Measurements from ENCODE around the gene DNAJC22.
A peak's percentile ranks its signal among the peaks of the same experiment; 100 is the strongest.
"Not testable (repeated sequence)": the region's sequence is repeated elsewhere in the genome, so short reads cannot be mapped to it uniquely, and the experiment has no call there.

The DNAJC22 gene

DNA sequence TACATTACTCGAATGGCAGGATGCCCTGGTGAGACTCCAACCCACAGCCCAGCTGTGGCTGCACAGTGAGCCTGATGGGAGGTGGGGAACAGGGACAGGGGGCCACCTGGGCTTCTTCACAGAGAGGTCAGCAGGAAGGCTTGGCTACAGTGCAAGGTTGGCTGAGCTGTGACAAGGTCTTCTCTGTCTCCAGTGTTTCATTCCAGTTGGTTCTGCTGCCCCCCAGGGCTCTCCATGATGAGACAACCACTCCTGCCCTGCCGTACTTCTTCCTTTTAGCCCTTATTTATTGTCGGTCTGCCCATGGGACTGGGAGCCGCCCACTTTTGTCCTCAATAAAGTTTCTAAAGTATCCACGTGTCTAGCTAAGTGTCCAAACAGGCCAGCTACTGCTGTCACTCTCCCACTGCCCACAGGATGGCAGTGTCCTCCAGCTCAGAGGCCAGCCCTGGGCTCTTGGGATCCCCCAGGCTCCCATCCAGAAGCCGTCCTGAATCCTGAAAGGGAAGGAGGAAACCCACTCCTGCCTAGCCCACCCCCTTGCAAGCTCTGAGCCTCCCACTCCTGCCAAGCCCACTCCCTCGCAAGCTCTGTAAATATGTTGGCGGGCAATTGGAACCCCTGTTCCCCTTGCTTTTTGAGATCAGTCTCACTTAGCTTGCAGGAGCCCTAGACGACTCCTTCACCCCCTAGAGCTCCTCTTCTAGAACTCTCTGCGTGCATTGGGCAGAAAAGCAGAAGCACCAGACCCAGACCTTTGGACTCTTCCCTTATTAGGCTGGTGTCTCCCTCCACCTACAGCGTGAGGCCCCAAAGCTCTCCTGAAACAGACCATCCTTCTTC is 15.1 kb upstream of the DNAJC22 start:
- no peak for DNase-seq

DNA sequence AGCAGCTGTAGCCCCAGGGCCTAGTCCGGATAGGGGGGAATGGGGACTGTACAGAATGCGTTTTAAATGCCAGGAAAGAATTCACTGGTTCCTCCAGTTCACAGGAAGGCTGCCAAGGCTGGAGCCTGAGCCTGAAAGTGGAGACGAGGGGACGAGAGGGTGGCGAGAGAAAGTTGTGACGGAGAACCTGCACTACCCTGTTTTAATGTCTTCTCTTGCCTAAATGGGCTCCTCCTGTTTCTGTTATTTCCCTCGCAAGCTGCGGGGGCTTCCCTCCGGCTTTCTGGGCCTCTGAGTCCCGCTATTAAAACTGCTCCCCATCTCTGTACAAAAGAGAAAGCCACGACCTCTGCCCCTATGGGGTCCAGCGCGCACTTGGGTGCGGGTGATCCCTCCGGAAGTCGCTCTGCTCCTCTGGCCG is 14.2 kb upstream of the DNAJC22 start:
- no peak for DNase-seq

DNA sequence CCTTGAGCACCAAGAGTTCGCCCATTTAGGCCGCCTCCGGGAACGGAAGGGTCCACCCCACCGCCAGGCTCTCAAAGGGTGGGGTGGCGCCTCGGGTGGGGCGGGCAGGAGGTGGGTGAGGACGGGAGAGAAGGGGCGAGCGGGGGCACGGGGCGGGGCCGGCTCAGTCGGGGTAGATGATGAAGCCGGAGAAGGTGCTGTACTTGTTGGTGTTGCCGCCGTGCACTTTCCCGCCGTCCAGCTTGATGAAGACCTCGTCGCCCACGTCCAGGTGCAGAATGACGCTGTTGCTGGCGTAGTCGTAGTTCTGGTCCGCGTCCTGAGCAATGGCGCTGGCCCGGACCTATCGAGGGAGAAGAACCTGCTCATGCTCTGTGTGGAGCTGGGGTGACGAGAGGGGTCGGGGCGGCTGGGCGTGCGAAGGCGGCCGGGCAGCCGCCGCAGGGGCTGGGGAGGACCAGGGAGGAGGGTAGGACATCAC is 13.8 kb upstream of the DNAJC22 start:
- no peak for DNase-seq

DNA sequence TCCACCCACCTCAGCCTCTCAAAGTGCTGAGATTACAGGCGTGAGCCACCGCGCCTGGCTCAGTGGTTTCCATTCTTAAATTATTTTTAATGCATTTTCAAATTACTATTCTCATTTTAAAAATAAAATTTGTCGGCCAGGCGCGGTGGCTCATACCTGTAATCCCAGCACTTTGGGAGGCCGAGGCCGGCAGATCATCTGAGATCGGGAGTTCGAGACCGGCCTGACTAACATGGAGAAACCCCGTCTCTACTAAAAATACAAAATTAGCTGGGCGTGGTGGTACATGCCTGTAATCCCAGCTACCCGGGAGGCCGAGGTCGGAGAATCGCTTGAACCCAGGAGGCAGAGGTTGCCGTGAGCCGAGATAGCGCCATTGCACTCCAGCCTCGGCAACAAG is 12.9 kb upstream of the DNAJC22 start:
- DNase-seq, result not testable (repeated sequence)

DNA sequence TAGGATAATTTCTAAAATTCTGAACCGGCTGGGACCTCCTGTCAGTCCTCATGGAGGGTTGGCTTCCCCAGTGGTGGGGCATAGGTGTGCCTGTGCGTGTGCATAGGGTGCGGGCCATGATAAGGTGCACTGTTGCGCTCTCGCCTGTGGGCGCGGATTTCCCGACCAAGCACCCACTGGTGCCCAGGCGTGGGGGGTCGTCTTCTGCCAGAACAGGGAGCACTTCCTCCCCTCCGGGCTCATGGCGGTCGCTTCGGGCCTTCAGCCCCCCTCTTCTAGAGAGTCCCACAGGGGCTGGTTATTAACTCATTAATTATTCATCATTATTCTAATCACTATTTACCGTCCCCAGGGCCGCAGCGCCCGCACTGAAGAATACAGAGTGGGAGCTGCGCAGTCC is 12.5 kb upstream of the DNAJC22 start:
- DNase-seq, result no peak

DNA sequence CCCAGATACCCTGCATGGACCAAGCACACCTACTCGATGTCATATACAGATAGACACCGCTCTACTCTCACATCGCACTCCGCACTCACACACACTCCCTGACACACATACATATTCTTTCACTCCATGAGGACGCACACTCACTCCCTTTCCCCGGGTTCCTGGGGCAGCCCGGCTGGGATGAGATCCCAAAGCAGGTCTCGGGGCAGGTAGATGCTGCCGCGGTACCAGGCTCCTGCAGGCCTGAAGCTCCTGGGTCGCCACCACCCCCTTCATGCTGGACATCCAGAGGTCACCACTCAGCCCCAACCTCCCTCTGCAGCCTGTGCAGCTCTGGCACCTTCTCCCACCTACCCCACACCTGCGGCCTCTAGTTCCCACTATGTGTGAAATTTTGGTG is 12.0 kb upstream of the DNAJC22 start:
- no peak for DNase-seq

DNA sequence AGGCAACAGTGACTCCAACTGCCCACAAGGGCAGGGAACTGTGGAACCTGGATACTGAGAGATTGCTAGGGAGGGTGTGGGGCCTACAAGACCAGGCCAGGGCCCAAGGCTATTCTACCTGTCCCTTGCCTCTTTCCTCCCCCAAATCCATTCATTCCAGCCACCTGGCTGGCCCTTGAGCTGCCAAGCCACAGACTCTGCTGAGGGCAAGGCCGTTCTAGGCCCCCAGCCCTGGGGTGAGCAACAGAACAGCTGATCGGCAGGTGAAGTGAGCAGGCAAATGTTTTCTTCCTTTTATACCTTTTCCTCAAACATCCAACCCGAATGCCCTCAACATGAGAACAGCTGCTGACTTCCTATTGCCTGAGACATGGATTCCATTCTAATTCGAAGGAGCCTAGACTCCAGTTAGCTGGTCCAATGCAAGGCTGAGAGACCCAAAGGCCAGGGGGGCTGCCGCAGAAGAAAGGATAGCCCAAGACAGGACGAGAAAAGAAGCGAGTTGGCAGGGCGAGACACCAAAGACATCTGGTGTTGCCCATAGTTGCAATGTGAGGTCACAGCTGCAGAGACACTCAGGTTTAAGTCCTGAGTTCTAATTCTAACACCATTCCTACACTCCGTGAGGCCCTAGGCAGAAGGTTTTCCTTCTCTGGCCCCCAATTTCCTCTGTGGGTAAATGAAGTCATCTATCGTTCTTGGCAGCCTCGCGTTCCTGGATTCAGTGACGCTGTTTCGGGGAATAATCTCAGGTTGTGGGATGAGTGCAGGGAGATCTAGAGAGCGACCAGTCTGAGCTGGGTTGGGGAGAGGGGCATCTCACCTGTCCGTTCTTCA is 11.4 kb upstream of the DNAJC22 start:
- no peak for DNase-seq

DNA sequence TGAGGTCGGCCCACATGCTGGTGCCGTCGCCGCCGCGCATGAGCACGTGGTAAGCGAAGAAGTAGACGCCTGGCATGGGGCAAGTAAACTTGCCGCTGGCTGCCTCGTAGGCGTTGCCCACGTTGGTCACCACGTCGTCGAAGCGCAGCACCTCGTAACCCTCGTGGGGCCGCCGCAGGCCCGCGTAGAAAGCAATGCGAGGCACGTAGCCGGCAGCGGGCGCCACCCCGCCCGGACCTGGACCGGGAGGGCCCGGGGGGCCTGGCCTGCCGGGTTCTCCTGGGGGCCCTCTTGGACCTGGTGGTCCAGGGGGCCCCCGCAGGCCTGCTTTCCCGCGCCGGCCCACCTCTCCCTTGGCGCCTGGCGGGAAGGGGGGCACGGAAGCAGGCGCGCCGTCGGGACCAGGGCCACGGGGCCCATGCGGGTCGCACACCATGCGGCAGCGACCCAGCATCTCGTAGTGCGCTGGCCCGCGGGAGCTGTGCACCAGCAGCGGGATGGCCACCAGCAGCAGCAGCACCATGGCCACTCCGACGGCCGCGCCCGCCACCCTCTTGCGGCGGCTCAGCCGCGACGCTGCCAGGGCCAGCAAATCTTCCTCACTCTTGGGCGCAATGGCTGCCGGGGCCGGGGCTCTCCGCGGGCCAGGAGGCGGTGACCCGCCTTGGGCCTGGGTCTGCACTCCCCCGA is 10.6 kb upstream of the DNAJC22 start:
- DNase-seq, result no peak

DNA sequence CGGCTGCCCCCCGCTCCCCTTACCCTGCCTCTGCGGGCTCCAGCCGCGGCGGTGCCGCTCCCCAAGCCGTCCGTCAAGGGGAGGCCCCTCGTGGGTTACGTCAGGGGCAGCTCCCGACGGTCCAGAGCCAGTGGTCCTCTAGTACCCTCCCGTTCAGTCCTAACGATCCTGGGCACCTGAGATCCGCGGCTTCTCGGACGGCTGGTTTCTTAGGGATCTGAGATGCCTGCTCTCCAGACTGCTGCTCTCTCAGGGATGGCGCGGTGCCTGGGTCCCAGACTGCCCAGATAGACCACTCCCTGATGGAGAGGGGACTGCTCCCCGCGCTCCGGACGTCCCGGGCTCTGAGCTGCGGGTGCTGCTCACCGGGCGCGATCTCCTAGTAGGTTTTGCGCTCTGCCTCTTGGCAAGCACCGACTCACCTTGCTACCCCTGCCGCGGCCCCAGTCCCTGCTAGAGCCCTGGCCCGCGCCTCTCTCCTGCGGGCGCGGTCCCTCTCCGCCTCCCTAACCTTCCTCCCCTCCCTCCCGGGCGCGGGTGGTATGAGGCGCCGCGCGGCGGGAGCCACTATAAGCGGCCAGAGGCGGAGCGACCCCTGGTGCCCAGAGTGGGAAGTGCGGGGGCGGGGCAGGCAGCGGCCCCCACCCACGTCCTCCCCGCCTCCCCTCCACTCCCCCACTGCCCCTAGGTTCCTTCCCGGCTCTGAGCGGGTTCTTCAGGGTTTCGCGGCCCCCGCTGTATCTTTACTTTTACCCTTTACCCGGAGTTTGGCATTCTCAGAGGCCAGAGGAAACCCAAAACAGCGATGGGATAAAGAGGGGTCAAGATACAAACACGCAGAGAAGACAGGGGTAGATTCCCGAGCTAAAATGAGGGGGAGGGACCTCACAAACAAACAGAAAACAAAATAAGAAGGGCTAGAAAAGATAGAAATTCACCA is 9.8 kb upstream of the DNAJC22 start, which contains the start of gene C1QL4:
TSS of gene C1QL4 (minus strand) at position 544 of the 940 bp plus-strand sequence. CDS start 711 bp downstream, outside the sequence.
- DNase-seq, result peak; percentile 83

DNA sequence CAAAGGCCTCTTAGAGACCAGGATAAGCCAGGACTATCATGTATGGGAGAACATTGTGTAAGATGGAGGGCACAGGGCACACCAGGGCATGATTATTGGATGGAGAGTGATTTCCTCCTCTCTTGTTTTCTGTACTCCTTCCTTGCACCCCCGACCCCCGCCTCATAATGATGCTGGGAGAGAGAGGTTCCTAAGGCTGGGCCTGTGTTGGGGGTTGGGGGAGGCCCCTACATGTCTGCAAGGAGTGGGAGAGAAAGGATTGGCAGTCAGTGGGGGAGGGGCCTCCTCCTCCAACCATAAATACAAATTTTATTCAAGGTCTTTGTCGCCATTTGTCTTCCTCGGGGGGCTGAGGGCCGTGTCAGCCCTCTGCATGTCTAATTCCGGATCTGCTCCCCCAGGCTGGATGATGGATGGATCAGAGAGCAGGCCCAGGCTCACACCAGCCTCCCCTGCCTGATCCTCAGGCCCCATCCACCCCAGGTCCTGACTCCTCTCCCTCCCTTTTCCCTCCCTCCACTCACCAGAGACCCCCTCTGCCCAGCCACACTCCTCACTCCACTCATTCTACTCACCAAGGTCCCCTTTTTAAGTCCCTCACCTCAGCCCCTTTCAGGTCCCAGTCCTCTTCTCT is 7.7 kb upstream of the DNAJC22 start:
- DNase-seq, result no peak

DNA sequence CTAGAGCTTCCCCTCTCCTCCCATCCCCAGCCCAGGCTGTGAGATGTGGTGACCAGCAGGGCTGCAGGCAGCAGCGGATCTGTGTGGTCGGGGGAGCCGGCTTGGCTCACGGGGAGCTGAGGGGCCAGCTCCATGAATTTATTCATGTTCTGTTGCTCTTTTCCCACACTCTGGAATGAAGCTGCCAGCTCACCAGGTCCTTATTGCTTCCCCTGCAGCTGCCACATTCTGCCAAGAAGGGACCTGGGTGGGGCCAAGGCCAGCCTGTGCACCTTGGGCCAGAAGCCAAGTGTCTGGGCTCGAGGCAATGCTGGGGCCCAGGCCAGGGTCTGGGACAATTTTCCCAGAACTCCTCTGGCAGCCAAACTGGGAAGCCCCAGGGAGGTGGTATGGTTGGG is 7.2 kb upstream of the DNAJC22 start:
- DNase-seq, result no peak

DNA sequence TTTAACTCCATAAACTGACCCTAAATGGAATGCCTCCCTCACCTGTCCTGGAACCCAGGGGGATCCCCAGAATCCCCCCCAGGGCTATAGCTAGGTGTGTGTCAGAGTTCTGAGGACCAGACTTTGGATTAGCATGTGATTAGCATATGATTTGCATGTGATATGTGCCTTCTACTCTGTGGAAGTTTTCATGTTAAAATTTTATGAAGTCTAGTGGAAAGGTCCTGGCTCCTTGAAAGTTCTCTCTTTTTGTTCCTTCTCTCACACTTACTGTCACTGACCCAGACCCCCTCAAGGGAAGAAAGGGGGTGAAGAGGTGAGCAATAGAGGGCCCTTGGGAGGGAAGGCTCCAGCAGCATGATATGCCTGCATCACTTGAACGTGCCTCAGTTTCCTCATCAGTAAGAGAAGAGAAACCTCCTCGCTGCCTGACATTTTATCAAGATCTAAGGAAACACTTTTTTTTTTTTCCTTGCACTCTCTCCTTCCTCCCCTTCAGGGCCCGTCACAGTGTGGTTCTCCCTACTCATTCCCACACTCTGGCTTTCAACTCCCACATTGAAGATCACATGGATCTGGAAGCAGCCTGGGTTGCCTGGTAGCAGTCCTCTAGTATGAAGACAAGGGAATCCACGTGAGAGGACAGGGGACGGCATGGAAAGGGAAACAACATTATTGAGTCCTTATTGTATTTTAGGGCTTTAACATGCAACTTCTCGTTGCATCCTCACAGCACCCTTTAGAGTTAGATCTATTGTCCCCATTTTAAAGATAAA is 6.4 kb upstream of the DNAJC22 start:
- DNase-seq, result no peak

DNA sequence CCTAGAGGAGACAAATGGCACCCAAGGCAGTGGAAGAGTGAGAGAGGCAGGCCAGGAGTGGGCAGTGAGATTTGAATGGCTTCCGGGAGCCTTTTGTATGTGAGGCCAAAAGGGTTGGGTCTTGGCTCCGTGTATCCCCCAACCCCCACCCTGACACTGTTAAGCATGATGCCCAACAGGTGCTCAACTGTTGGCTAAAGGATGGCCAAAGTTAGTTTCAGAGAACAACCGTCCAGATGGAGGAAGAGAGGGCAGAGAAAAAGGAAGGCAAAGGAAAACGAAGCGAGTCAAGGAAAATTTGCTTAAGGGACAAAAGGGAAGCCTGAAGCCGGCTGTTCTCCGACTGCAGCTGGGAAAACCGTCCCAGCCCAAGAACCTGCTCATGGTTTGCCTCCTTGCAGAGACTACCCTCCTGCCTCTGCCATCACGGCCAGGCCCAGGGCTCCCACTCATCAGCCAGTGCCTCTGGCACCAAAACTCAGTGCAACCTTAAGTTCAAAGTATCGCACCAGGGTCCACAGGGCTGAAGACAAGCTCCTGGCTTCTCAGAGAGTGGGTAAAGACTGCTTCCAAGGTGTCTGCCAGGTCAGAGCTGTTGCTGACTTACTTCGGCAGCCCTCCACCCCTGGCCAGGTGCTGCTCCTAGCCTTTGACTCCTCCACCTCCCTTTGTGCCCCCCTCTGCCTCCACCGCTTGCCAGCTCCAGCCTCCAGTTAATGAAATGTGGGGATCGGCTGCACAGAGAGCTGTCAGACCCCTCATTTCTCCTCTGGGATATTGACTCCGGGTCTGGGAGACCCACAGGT is 5.5 kb upstream of the DNAJC22 start:
- DNase-seq, result no peak

DNA sequence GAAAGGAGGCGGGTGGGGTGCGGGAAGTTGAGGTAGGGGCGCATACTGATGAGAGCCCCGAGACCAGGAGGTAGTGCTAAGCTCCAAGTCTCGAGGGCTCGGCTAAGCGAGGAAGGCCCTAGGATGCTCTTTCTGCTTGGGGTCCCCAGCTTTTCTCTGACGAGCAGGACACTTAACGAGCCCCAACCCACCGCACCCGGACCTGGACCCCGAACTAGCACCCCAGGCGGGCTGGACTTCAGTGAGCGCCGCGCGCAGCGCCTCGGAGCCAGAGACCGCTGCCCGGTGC is 5.0 kb upstream of the DNAJC22 start:
- DNase-seq, result no peak

DNA sequence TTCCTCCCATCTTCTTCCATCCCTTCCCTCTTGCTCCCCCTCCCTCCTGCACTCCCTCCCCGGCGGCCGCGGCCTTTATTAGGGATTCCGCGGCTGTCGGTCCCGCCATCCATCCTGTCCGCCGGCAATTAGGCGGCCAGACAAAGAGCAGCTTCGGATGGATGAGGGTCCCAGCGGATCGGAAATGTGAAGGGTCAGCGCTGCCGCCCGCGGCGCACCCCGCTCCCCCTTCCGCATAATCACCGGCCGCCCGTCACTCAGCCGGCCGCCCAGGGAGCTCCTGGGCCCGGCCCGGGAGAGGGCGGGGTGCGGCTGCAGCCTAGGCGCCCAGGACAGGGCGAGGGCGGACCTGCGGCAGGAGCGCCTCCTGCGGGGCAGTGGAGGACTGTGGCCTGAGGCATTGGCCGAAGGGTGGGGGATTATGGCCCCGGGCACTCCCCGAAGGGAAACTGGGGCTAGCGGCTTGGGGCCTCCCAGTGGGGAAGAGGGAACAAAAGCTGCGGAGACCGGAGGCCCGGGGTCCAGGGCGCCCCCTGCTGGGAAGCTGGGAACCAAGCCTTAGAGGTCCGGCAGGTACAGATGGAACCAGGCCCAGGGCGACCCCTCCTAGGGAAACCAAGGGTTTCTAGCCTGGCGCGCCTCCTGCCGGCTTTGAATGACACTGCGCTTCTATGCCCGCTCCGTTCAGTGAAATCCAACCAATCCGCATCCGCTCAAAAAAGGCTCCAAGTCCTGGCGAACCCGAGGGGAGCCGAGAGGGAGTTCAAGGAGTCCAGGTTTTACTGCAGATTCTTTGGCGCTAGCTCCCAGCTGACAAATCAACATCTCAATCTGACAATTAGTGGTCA is 4.4 kb upstream of the DNAJC22 start:
- DNase-seq, result peak; percentile 80

DNA sequence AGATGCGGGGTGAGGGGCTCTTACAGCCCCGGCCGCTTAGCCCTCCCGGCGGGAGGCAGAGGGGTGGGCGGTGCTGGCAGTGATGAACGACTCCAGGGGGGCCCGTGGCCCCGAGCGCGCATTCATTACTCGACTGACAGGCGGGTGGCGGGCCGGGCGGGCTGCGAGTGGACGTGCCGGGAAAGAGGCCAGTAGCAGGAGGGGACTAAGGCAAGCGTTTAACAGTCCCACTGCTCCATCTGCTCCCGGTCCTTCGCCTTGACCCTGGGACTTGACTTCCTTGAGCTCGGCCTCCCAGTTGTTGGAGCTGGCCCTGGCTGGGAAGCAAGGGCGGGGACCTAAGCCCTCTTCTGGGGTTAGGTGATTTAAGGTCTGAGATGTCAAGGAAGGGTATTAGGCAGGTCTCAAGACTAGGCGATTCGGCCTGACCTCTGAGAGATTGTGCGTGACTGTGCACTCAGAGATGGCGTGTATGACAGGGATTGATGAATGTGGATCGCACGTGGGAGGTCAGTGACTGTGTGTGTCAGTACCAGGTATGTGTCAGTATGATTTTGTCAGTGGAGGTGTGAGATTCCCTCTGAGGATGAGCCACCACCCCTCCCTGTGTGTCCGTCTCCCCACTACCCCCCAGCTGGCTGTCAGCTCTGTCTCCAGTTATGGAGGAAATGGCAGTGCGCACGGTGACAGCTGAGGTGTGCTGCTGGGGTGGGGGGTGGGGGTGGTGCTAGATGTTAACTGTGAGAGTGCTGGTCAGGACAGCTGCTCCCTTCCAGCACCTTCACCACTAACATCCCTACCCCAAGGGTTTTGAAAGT is 3.6 kb upstream of the DNAJC22 start:
- no peak for DNase-seq

DNA sequence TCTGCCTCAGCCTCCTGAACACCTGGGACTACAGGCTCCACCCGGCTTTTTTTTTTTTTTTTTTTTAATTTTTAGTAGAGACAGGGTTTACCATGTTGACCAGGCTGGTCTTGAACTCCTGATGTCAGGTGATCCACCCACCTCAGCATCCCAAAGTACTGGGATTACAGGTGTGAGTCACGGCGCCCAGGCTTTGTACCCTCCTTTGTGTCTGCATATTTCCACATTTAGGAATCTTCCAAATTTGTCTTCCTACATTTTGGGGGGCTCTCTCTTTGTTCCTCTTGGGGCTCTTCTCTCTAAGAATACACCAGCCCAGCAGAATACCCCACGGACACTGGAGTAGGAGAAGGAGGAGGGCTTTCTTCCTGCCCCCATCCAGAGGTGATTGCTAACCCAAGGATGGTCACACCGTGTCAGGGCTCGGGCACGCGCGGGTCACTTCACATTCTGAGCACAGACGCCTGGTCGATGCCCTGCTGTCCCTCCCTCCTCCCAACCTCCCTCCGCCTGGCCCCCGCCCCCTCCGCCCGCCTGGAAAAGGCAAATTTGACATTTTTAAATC is 2.1 kb upstream of the DNAJC22 start:
- no peak for DNase-seq

Data from CD4-positive, alpha-beta T cell treated with Interleukin-15 for 1 hour (primary cell).